GM19395 (cell line): ENCODE data around the gene PADI2.

ENCODE experiments used
- ATAC-seq: cut with Tn5 transposase; IDR thresholded peaks from one replicate; pipeline ENCODE4 v1.9.1; 2021; ENCODE audit warnings: mild to moderate bottlenecking, moderate library complexity; ENCODE audit not compliant: unreplicated experiment

Gene PADI2

GRCh38 chr1:17024721-17025120 is 94.5 kb downstream of the PADI2 start:
- no peak for ATAC-seq

- ATAC-seq, result no peak
Observed at GRCh38 chr1:17023573-17023972, 95.7 kb downstream of the PADI2 start.

- ATAC-seq, result no peak
Observed at GRCh38 chr1:17023102-17023501, 96.1 kb downstream of the PADI2 start.

- ATAC-seq, result no peak
Observed at GRCh38 chr1:17021896-17022295, 97.4 kb downstream of the PADI2 start.

GRCh38 chr1:17020502-17020901 is 98.7 kb downstream of the PADI2 start:
- no peak for ATAC-seq

GRCh38 chr1:17018849-17019248 is 100.4 kb downstream of the PADI2 start:
- no peak for ATAC-seq

- no peak for ATAC-seq
Observed at GRCh38 chr1:17017435-17017834, 101.8 kb downstream of the PADI2 start.
